Erythroblast (primary cell): ENCODE data around the gene UBE2G1.

Source experiments
- GATA1 ChIP-seq: IDR thresholded peaks from 2 replicates; pipeline ENCODE4 v1.6.1; 2011; ENCODE audit warnings: low read depth, mild to moderate bottlenecking, control low read depth, low read length, moderate library complexity
- POLR2A ChIP-seq: IDR thresholded peaks from 2 replicates; pipeline ENCODE4 v1.6.1; 2011; ENCODE audit warnings: mild to moderate bottlenecking, low read length

DNA sequence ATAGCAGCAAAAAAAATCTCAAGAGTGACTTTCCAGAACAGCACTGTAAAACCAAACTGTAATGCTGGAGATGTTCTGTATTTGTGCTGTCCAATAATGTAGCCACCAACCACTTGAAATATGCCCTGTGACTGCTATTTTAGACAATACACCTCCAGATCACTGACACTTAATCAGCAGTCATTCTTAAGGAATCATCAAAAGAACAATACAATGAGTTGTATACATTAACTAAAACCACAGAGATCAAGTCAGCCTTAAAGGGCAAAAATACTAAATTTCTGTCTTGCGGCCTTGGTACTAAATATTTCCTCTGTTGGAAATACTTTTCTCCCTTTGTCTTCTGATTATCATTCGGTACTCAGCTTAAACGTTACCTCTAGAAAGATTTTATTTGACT, 69.1 kb downstream of the UBE2G1 start:
- no peak for TF ChIP-seq POLR2A
- TF ChIP-seq GATA1: no peak
